ENCODE results near the gene DNAJC15.

DNAJC15 gene

GRCh38 chr13:43139211-43139610 is 115.8 kb downstream of the DNAJC15 start:
- H3K36me3 Mint-ChIP-seq: no peaks in the 10 kb centered on the region
- ATAC-seq (ENCODE audit: low read depth) (no peak), DNase-seq (ENCODE audit: low spot score in 2 of 2) (no peak)
- no peak overlapping the region for H3K27ac Mint-ChIP-seq
- H3K9me3 Mint-ChIP-seq: no peaks in the 10 kb centered on the region
- no peaks in the 10 kb centered on the region for H3K4me1 Mint-ChIP-seq
- H3K27me3 Mint-ChIP-seq: peaks cover 9% of the 10 kb centered on the region
- H3K4me3 Mint-ChIP-seq: no peak overlapping the region

GRCh38 chr13:43139921-43140320 is 116.5 kb downstream of the DNAJC15 start:
- Mint-ChIP-seq H3K4me1 (no peaks in the 10 kb centered on the region), H3K27ac (no peak overlapping the region), H3K36me3 (no peaks in the 10 kb centered on the region), H3K27me3 (peaks cover 7% of the 10 kb centered on the region), H3K9me3 (no peaks in the 10 kb centered on the region), H3K4me3 (no peak overlapping the region)
- ATAC-seq (ENCODE audit: low read depth): no peak
- no peak for DNase-seq (ENCODE audit: low spot score in 2 of 2)

- ATAC-seq (ENCODE audit: low read depth) (no peak), DNase-seq (ENCODE audit: low spot score in 2 of 2) (no peak)
- H3K4me1 Mint-ChIP-seq: no peaks in the 10 kb centered on the region
- no peaks in the 10 kb centered on the region for H3K9me3 Mint-ChIP-seq
- no peak overlapping the region for H3K27ac Mint-ChIP-seq
- no peak overlapping the region for H3K4me3 Mint-ChIP-seq
- H3K36me3 Mint-ChIP-seq: no peaks in the 10 kb centered on the region
- peaks cover 6% of the 10 kb centered on the region for H3K27me3 Mint-ChIP-seq
These were observed 117.6 kb downstream of the DNAJC15 start for GRCh38 chr13:43140985-43141384.

GRCh38 chr13:43141685-43142084 is 118.3 kb downstream of the DNAJC15 start:
- DNase-seq (ENCODE audit: low spot score in 2 of 2) (no peak), ATAC-seq (ENCODE audit: low read depth) (no peak)
- Mint-ChIP-seq H3K27ac (no peak overlapping the region), H3K4me1 (no peaks in the 10 kb centered on the region), H3K27me3 (peaks cover 8% of the 10 kb centered on the region), H3K9me3 (no peaks in the 10 kb centered on the region), H3K36me3 (no peaks in the 10 kb centered on the region), H3K4me3 (no peak overlapping the region)

GRCh38 chr13:43143591-43143990 is 120.2 kb downstream of the DNAJC15 start:
- Mint-ChIP-seq H3K9me3 (no peaks in the 10 kb centered on the region), H3K27me3 (peaks cover 6% of the 10 kb centered on the region), H3K4me1 (no peaks in the 10 kb centered on the region), H3K27ac (no peak overlapping the region), H3K36me3 (no peaks in the 10 kb centered on the region), H3K4me3 (no peak overlapping the region)
- no peak for DNase-seq (ENCODE audit: low spot score in 2 of 2)
- no peak for ATAC-seq (ENCODE audit: low read depth)

- no peaks in the 10 kb centered on the region for H3K9me3 Mint-ChIP-seq
- H3K27ac Mint-ChIP-seq: no peak overlapping the region
- no peak for ATAC-seq (ENCODE audit: low read depth)
- H3K27me3 Mint-ChIP-seq: peaks cover 6% of the 10 kb centered on the region
- H3K36me3 Mint-ChIP-seq: no peaks in the 10 kb centered on the region
- no peak for DNase-seq (ENCODE audit: low spot score in 2 of 2)
- H3K4me1 Mint-ChIP-seq: no peaks in the 10 kb centered on the region
- no peak overlapping the region for H3K4me3 Mint-ChIP-seq
These were observed 122.3 kb downstream of the DNAJC15 start for GRCh38 chr13:43145534-43146196.

GRCh38 chr13:43146400-43146799 is 123.0 kb downstream of the DNAJC15 start:
- no peaks in the 10 kb centered on the region for H3K4me1 Mint-ChIP-seq
- H3K27me3 Mint-ChIP-seq: peaks cover 6% of the 10 kb centered on the region
- ATAC-seq (ENCODE audit: low read depth) (no peak), DNase-seq (ENCODE audit: low spot score in 2 of 2) (no peak)
- H3K36me3 Mint-ChIP-seq: no peaks in the 10 kb centered on the region
- H3K4me3 Mint-ChIP-seq: no peak overlapping the region
- H3K27ac Mint-ChIP-seq: no peak overlapping the region
- H3K9me3 Mint-ChIP-seq: no peaks in the 10 kb centered on the region

- Mint-ChIP-seq H3K27ac (no peak overlapping the region), H3K4me1 (no peaks in the 10 kb centered on the region), H3K9me3 (no peaks in the 10 kb centered on the region), H3K36me3 (no peaks in the 10 kb centered on the region), H3K27me3 (peaks cover 9% of the 10 kb centered on the region), H3K4me3 (no peak overlapping the region)
- no peak for DNase-seq (ENCODE audit: low spot score in 2 of 2)
- no peak for ATAC-seq (ENCODE audit: low read depth)
These were observed 127.2 kb downstream of the DNAJC15 start for GRCh38 chr13:43150369-43151207.

GRCh38 chr13:43153436-43154090 is 130.2 kb downstream of the DNAJC15 start:
- no peaks in the 10 kb centered on the region for H3K4me1 Mint-ChIP-seq
- ATAC-seq (ENCODE audit: low read depth) (no peak), DNase-seq (ENCODE audit: low spot score in 2 of 2) (no peak)
- no peaks in the 10 kb centered on the region for H3K9me3 Mint-ChIP-seq
- no peak overlapping the region for H3K4me3 Mint-ChIP-seq
- no peak overlapping the region for H3K27ac Mint-ChIP-seq
- no peaks in the 10 kb centered on the region for H3K36me3 Mint-ChIP-seq
- peaks cover 5% of the 10 kb centered on the region for H3K27me3 Mint-ChIP-seq

GRCh38 chr13:43154156-43154651 is 130.8 kb downstream of the DNAJC15 start:
- DNase-seq (ENCODE audit: low spot score in 2 of 2) (no peak), ATAC-seq (ENCODE audit: low read depth) (no peak)
- no peaks in the 10 kb centered on the region for H3K36me3 Mint-ChIP-seq
- no peaks in the 10 kb centered on the region for H3K9me3 Mint-ChIP-seq
- H3K4me1 Mint-ChIP-seq: no peaks in the 10 kb centered on the region
- no peak overlapping the region for H3K27ac Mint-ChIP-seq
- peaks cover 5% of the 10 kb centered on the region for H3K27me3 Mint-ChIP-seq
- H3K4me3 Mint-ChIP-seq: no peak overlapping the region

- peaks cover 5% of the 10 kb centered on the region for H3K27me3 Mint-ChIP-seq
- no peak overlapping the region for H3K27ac Mint-ChIP-seq
- H3K36me3 Mint-ChIP-seq: no peaks in the 10 kb centered on the region
- DNase-seq (ENCODE audit: low spot score in 2 of 2): no peak
- H3K4me1 Mint-ChIP-seq: no peaks in the 10 kb centered on the region
- H3K9me3 Mint-ChIP-seq: no peaks in the 10 kb centered on the region
- H3K4me3 Mint-ChIP-seq: no peak overlapping the region
- no peak for ATAC-seq (ENCODE audit: low read depth)
These were observed 131.5 kb downstream of the DNAJC15 start for GRCh38 chr13:43154839-43155238.

GRCh38 chr13:43156916-43157315 is 133.5 kb downstream of the DNAJC15 start:
- H3K36me3 Mint-ChIP-seq: no peaks in the 10 kb centered on the region
- H3K4me1 Mint-ChIP-seq: no peaks in the 10 kb centered on the region
- DNase-seq (ENCODE audit: low spot score in 2 of 2) (no peak), ATAC-seq (ENCODE audit: low read depth) (no peak)
- no peak overlapping the region for H3K4me3 Mint-ChIP-seq
- H3K27me3 Mint-ChIP-seq: peaks cover 5% of the 10 kb centered on the region
- no peaks in the 10 kb centered on the region for H3K9me3 Mint-ChIP-seq
- H3K27ac Mint-ChIP-seq: no peak overlapping the region

GRCh38 chr13:43157796-43158195 is 134.4 kb downstream of the DNAJC15 start:
- no peaks in the 10 kb centered on the region for H3K9me3 Mint-ChIP-seq
- no peak for ATAC-seq (ENCODE audit: low read depth)
- no peak overlapping the region for H3K4me3 Mint-ChIP-seq
- H3K36me3 Mint-ChIP-seq: no peaks in the 10 kb centered on the region
- no peak for DNase-seq (ENCODE audit: low spot score in 2 of 2)
- H3K27ac Mint-ChIP-seq: no peak overlapping the region
- no peaks in the 10 kb centered on the region for H3K4me1 Mint-ChIP-seq
- peaks cover 4% of the 10 kb centered on the region for H3K27me3 Mint-ChIP-seq

GRCh38 chr13:43158516-43158915 is 135.1 kb downstream of the DNAJC15 start:
- Mint-ChIP-seq H3K27me3 (no peaks in the 10 kb centered on the region), H3K36me3 (no peaks in the 10 kb centered on the region), H3K9me3 (no peaks in the 10 kb centered on the region), H3K4me3 (no peak overlapping the region), H3K4me1 (no peaks in the 10 kb centered on the region), H3K27ac (no peak overlapping the region)
- DNase-seq (ENCODE audit: low spot score in 2 of 2) (no peak), ATAC-seq (ENCODE audit: low read depth) (no peak)
